GM18508 (cell line): ENCODE data around the gene SCGB3A1.

Experiments
- ATAC-seq: cut with Tn5 transposase; IDR thresholded peaks from one replicate; pipeline ENCODE4 v1.9.1; 2021; ENCODE audit warnings: moderate number of reproducible peaks; ENCODE audit not compliant: insufficient read depth, unreplicated experiment

The SCGB3A1 gene

GRCh38 chr5:180593446-180594206 is 2.3 kb upstream of the SCGB3A1 start:
- no peak for ATAC-seq

- no peak for ATAC-seq
Measured at GRCh38 chr5:180592176-180592575, 877 bp upstream of the SCGB3A1 start.

GRCh38 chr5:180590543-180591310 is 572 bp downstream of the SCGB3A1 start:
- no peak for ATAC-seq

GRCh38 chr5:180589771-180590542 is 1.3 kb downstream of the SCGB3A1 start:
- no peak for ATAC-seq

- ATAC-seq, result no peak
Measured at GRCh38 chr5:180586870-180587269, 4.4 kb downstream of the SCGB3A1 start.

- ATAC-seq, result no peak
Measured at GRCh38 chr5:180586204-180586603, 5.1 kb downstream of the SCGB3A1 start.

- ATAC-seq, result no peak
Measured at GRCh38 chr5:180583738-180584137, 7.6 kb downstream of the SCGB3A1 start.

GRCh38 chr5:180580681-180581080 is 10.6 kb downstream of the SCGB3A1 start:
- ATAC-seq, result no peak

GRCh38 chr5:180575571-180575970 is 15.7 kb downstream of the SCGB3A1 start:
- no peak for ATAC-seq

- ATAC-seq, result no peak
Measured at GRCh38 chr5:180568914-180569313, 22.4 kb downstream of the SCGB3A1 start.

GRCh38 chr5:180563994-180564393 is 27.3 kb downstream of the SCGB3A1 start:
- no peak for ATAC-seq

- ATAC-seq, result no peak
Measured at GRCh38 chr5:180558232-180558631, 33.1 kb downstream of the SCGB3A1 start.

GRCh38 chr5:180557217-180557809 is 34.0 kb downstream of the SCGB3A1 start:
- no peak for ATAC-seq

- ATAC-seq, result no peak
Measured at GRCh38 chr5:180555168-180555921, 36.0 kb downstream of the SCGB3A1 start.

GRCh38 chr5:180553530-180553929 is 37.8 kb downstream of the SCGB3A1 start:
- ATAC-seq, result no peak

GRCh38 chr5:180548563-180548962 is 42.7 kb downstream of the SCGB3A1 start:
- no peak for ATAC-seq

GRCh38 chr5:180545248-180545647 is 46.1 kb downstream of the SCGB3A1 start:
- ATAC-seq, result no peak

- ATAC-seq, result no peak
Measured at GRCh38 chr5:180541710-180542109, 49.6 kb downstream of the SCGB3A1 start.
